H9 (cell line): ENCODE measurements around the gene LAMC3. TPM values are rescaled to one million over a fixed set of nuclear protein-coding genes. Genes with fewer than 3 reads are reported as not detected.

Experiments used
- DNase-seq: peaks from one replicate; pipeline ENCODE4 v3.0.0-alpha.2; 2017
- H2AFZ ChIP-seq: one replicate; pipeline ENCODE4 v1.6.1; 2013; ENCODE audit warnings: mild to moderate bottlenecking, low read length, control low read depth, moderate library complexity
- H2AK5ac ChIP-seq: 2 replicates; pipeline ENCODE4 v1.6.1; 2013; ENCODE audit warnings: low read length, control low read depth, mixed read lengths; ENCODE audit not compliant: insufficient read length
- H2BK120ac ChIP-seq: one replicate; pipeline ENCODE4 v1.6.1; 2013; ENCODE audit warnings: low read depth, mild to moderate bottlenecking, low read length, control low read depth, inconsistent platforms; ENCODE audit not compliant: poor library complexity, severe bottlenecking
- H2BK12ac ChIP-seq: 2 replicates; pipeline ENCODE4 v1.6.1; 2013; ENCODE audit warnings: low read length, control low read depth, mixed read lengths, low read depth; ENCODE audit not compliant: insufficient read length
- H2BK15ac ChIP-seq: 2 replicates; pipeline ENCODE4 v1.6.1; 2013; ENCODE audit warnings: low read depth, low read length, control low read depth
- H2BK20ac ChIP-seq: one replicate; pipeline ENCODE4 v1.6.1; 2013; ENCODE audit warnings: low read depth, mild to moderate bottlenecking, low read length, control low read depth, inconsistent platforms; ENCODE audit not compliant: poor library complexity, severe bottlenecking
- H2BK5ac ChIP-seq: 2 replicates; pipeline ENCODE4 v1.6.1; 2013; ENCODE audit warnings: low read length, control low read depth, mixed read lengths; ENCODE audit not compliant: insufficient read length
- H3K14ac ChIP-seq: 2 replicates; pipeline ENCODE4 v1.6.1; 2013; ENCODE audit warnings: low read length, control low read depth; ENCODE audit not compliant: insufficient read depth
- H3K18ac ChIP-seq: 2 replicates; pipeline ENCODE4 v1.6.1; 2013; ENCODE audit warnings: low read depth, mild to moderate bottlenecking, mixed read lengths, low read length, control low read depth; ENCODE audit not compliant: insufficient read length
- H3K23ac ChIP-seq: 2 replicates; pipeline ENCODE4 v1.6.1; 2013; ENCODE audit warnings: low read length, control low read depth, mixed read lengths, low read depth; ENCODE audit not compliant: insufficient read length
- H3K23me2 ChIP-seq: 2 replicates; pipeline ENCODE4 v1.6.1; 2013; ENCODE audit warnings: low read depth, mild to moderate bottlenecking, mixed read lengths, low read length, control low read depth; ENCODE audit not compliant: insufficient read length, poor library complexity, severe bottlenecking
- H3K27ac ChIP-seq: 2 replicates; pipeline ENCODE4 v1.5.1; 2013; ENCODE audit warnings: low read length, control low read depth, mixed read lengths, low read depth; ENCODE audit not compliant: insufficient read length
- H3K27me3 ChIP-seq: 2 replicates; pipeline ENCODE4 v1.6.1; 2013; ENCODE audit warnings: low read length, control low read depth, inconsistent platforms; ENCODE audit not compliant: insufficient read depth
- H3K4ac ChIP-seq: 2 replicates; pipeline ENCODE4 v1.6.1; 2013; ENCODE audit warnings: low read depth, mild to moderate bottlenecking, control low read depth, inconsistent platforms, low read length, moderate library complexity
- H3K4me1 ChIP-seq: 2 replicates; pipeline ENCODE4 v1.6.1; 2013; ENCODE audit warnings: low read length, control low read depth, inconsistent platforms; ENCODE audit not compliant: insufficient read depth
- H3K4me2 ChIP-seq: 2 replicates; pipeline ENCODE4 v1.6.1; 2013; ENCODE audit warnings: low read length, control low read depth, mixed read lengths; ENCODE audit not compliant: insufficient read length, insufficient read depth
- H3K56ac ChIP-seq: 2 replicates; pipeline ENCODE4 v1.6.1; 2013; ENCODE audit warnings: low read depth, mild to moderate bottlenecking, mixed read lengths, low read length, control low read depth; ENCODE audit not compliant: insufficient read length
- H3K79me1 ChIP-seq: 2 replicates; pipeline ENCODE4 v1.6.1; 2013; ENCODE audit warnings: low read depth, mild to moderate bottlenecking, moderate library complexity, low read length, control low read depth, inconsistent platforms; ENCODE audit not compliant: insufficient read depth, poor library complexity, severe bottlenecking
- H3K79me2 ChIP-seq: 2 replicates; pipeline ENCODE4 v1.6.1; 2013; ENCODE audit warnings: low read length, control low read depth, inconsistent platforms; ENCODE audit not compliant: insufficient read depth
- H3K9ac ChIP-seq: 2 replicates; pipeline ENCODE4 v1.6.1; 2013; ENCODE audit warnings: low read length, control low read depth, mixed read lengths; ENCODE audit not compliant: insufficient read length; ENCODE audit errors: extremely low read depth
- H3K9me3 ChIP-seq: one replicate; pipeline ENCODE4 v1.6.1; 2013; ENCODE audit warnings: low read depth, low read length, inconsistent platforms; ENCODE audit not compliant: control insufficient read depth
- H3T11ph ChIP-seq: one replicate; pipeline ENCODE4 v1.6.1; 2013; ENCODE audit warnings: mild to moderate bottlenecking, low read length, control low read depth, inconsistent platforms
- H4K20me1 ChIP-seq: one replicate; pipeline ENCODE4 v1.6.1; 2013; ENCODE audit not compliant: control insufficient read depth, insufficient read length, insufficient read depth
- H4K5ac ChIP-seq: 2 replicates; pipeline ENCODE4 v1.6.1; 2013; ENCODE audit warnings: low read depth, mild to moderate bottlenecking, mixed read lengths, low read length, control low read depth; ENCODE audit not compliant: insufficient read length
- H4K8ac ChIP-seq: replicated peaks from 2 replicates; pipeline ENCODE4 v1.6.1; 2013; ENCODE audit warnings: low read length, control low read depth, mixed read lengths, low read depth; ENCODE audit not compliant: insufficient read length
- H4K91ac ChIP-seq: 2 replicates; pipeline ENCODE4 v1.6.1; 2013; ENCODE audit warnings: low read depth, mild to moderate bottlenecking, moderate library complexity, mixed read lengths, low read length, control low read depth; ENCODE audit not compliant: insufficient read length
- H3K27ac Mint-ChIP-seq, 3 experiments: 2 replicates in 2 of 3; 3 replicates in 1 of 3; pipeline ENCODE4 v1.8.0; 2020 to 2021; ENCODE audit warnings: mixed read lengths in 3 of 3, mild to moderate bottlenecking in 1 of 3, moderate library complexity in 1 of 3
- H3K27me3 Mint-ChIP-seq: 2 replicates; pipeline ENCODE4 v1.8.0; 2021; ENCODE audit warnings: low read depth, mild to moderate bottlenecking, moderate library complexity, mixed read lengths
- H3K36me3 Mint-ChIP-seq, 3 experiments: 2 replicates in 2 of 3; 3 replicates in 1 of 3; pipeline ENCODE4 v1.8.0; 2020 to 2021; ENCODE audit warnings: low read depth in 3 of 3, mixed read lengths in 3 of 3; ENCODE audit not compliant: insufficient read depth in 1 of 3
- H3K4me1 Mint-ChIP-seq, 2 experiments: 2 replicates each; pipeline ENCODE4 v1.8.0; 2020; ENCODE audit warnings: mixed read lengths in 2 of 2
- H3K4me3 Mint-ChIP-seq, 2 experiments: 2 replicates in 1 of 2; 3 replicates in 1 of 2; pipeline ENCODE4 v1.8.0; 2020 to 2021; ENCODE audit warnings: mild to moderate bottlenecking in 2 of 2, mixed read lengths in 2 of 2, moderate library complexity in 1 of 2
- H3K9me3 Mint-ChIP-seq, 2 experiments: 2 replicates in 1 of 2; 3 replicates in 1 of 2; pipeline ENCODE4 v1.8.0; 2020; ENCODE audit warnings: mild to moderate bottlenecking in 2 of 2, mixed read lengths in 2 of 2, moderate library complexity in 1 of 2
- CTCF ChIP-seq: fragments of 200-600 bp; sonication (generic); conservative IDR thresholded peaks from 3 replicates; pipeline ENCODE4 v1.8.0; 2021; ENCODE audit warnings: antibody characterized with exemption, mild to moderate bottlenecking
- WGBS: extraction: QIAGEN DNeasy Blood & Tissue Kit; methylation state at CpG from one replicate; pipeline ENCODE4 v1.1.7; 2013; ENCODE audit warnings: missing lambda C conversion rate, low lambda C conversion rate, mixed read lengths; ENCODE audit not compliant: insufficient read length; ENCODE audit errors: extremely low coverage; 5-methylcytosine and 5-hydroxymethylcytosine counted together
- total RNA-seq: library from RNA; stranded (reverse); gene quantifications from 2 replicates; pipeline ENCODE4 v1.2.1, GENCODE V29; 2021

The LAMC3 gene
- total RNA-seq, 1 experiment from 2014 or later, result 21.7 TPM

- H4K8ac ChIP-seq, result no peak overlapping the region
- H2AK5ac ChIP-seq, result no peak overlapping the region
- H3K14ac ChIP-seq, result no peak overlapping the region; the same call in 1 of the 2 replicates
- H3K4me1 Mint-ChIP-seq, result no peaks in the 10 kb centered on the region
- H2BK120ac ChIP-seq, result no peak overlapping the region
- H2BK5ac ChIP-seq, result no peak overlapping the region
- H4K20me1 ChIP-seq, result no peaks in the 10 kb centered on the region
- no peaks in the 10 kb centered on the region for H3K79me1 ChIP-seq
- H3K56ac ChIP-seq, result no peak overlapping the region
- H2BK20ac ChIP-seq, result no peak overlapping the region
- H3K27ac Mint-ChIP-seq, result peak overlapping the region in 2 of 3 experiments; percentile 37 to 90; a peak in 3 of 7 replicates
- no peaks in the 10 kb centered on the region for H3K9me3 ChIP-seq
- no peak for DNase-seq
- no peak overlapping the region for H2AFZ ChIP-seq
- no peak overlapping the region for H3K27ac ChIP-seq
- WGBS, result no CpG with 5 or more reads among the region's 23 CpGs
- H3K9me3 Mint-ChIP-seq, result no peaks in the 10 kb centered on the region
- no peak overlapping the region for H3K4ac ChIP-seq
- H3K4me2 ChIP-seq, result no peak overlapping the region
- H3K27me3 Mint-ChIP-seq, result no peaks in the 10 kb centered on the region
- H3K4me3 Mint-ChIP-seq, result no peak overlapping the region
- no peak overlapping the region for H3K18ac ChIP-seq
- no peak overlapping the region for H3K23ac ChIP-seq
- H3K36me3 Mint-ChIP-seq, result no peaks in the 10 kb centered on the region; a peak in 2 of 7 replicates
- no peak overlapping the region for H3K9ac ChIP-seq
- H3K4me1 ChIP-seq, result no peaks in the 10 kb centered on the region
- H2BK15ac ChIP-seq, result no peak overlapping the region
- H3K27me3 ChIP-seq, result no peaks in the 10 kb centered on the region
- H3K23me2 ChIP-seq, result no peaks in the 10 kb centered on the region
- H2BK12ac ChIP-seq, result no peak overlapping the region
- H3K79me2 ChIP-seq, result no peaks in the 10 kb centered on the region
- H3T11ph ChIP-seq, result no peak overlapping the region
- TF ChIP-seq CTCF, result no peak
- H4K5ac ChIP-seq, result no peak overlapping the region
- H4K91ac ChIP-seq, result no peak overlapping the region
Measured at GRCh38 chr9:131085370-131086122, 76.6 kb downstream of the LAMC3 start.
